Activated CD8-positive, alpha-beta T cell treated with anti-CD3 and anti-CD28 coated beads for 36 hours (primary cell): Measurements from ENCODE around the gene MIA. TPM values are rescaled to one million over a fixed set of nuclear protein-coding genes. Genes with fewer than 3 reads are reported as not detected.

Source experiments
- ATAC-seq: fragments of 200-7000 bp; cut with Tn5 transposase; one replicate; pipeline ENCODE4 v1.10.0; 2021; ENCODE audit warnings: mild to moderate bottlenecking, moderate library complexity
- CTCF ChIA-PET: fragments of 350-600 bp; sonication (Branson Sonifier 250); formaldehyde crosslinking; loops from one replicate; lab custom pipeline; 2021; ENCODE audit warnings: antibody characterized with exemption; lab: Charles Lee
- POLR2A ChIA-PET: fragments of 350-600 bp; sonication (Branson Sonifier 250); formaldehyde crosslinking; loops from one replicate; lab custom pipeline; 2021; ENCODE audit warnings: antibody characterized with exemption; lab: Charles Lee
- DNase-seq: peaks from one replicate; pipeline ENCODE4 v3.0.0-alpha.2; 2020
- H3K27ac Mint-ChIP-seq: one replicate; pipeline ENCODE4 v1.8.0; 2021; ENCODE audit warnings: mild to moderate bottlenecking, mixed read lengths
- H3K27me3 Mint-ChIP-seq: one replicate; pipeline ENCODE4 v1.8.0; 2021; ENCODE audit warnings: mixed read lengths
- H3K36me3 Mint-ChIP-seq: one replicate; pipeline ENCODE4 v1.8.0; 2021; ENCODE audit warnings: low read depth, mixed read lengths
- H3K4me1 Mint-ChIP-seq: one replicate; pipeline ENCODE4 v1.8.0; 2021; ENCODE audit warnings: low read depth, mixed read lengths
- H3K4me3 Mint-ChIP-seq: one replicate; pipeline ENCODE4 v1.8.0; 2021; ENCODE audit warnings: mild to moderate bottlenecking, moderate library complexity, mixed read lengths
- H3K9me3 Mint-ChIP-seq: one replicate; pipeline ENCODE4 v1.8.0; 2021; ENCODE audit warnings: mixed read lengths
- CTCF ChIP-seq: fragments of 200-600 bp; IDR thresholded peaks from one replicate; pipeline ENCODE4 v1.8.0; 2022; ENCODE audit warnings: antibody characterized with exemption, mild to moderate bottlenecking
- intact Hi-C: fragments of 100-400 bp; cut with micrococcal nuclease; formaldehyde crosslinking; loops from one replicate; pipeline ENCODE4 v1.10.0; 2022
- total RNA-seq, 2 experiments: library from RNA; stranded (reverse); gene quantifications; one replicate each; pipeline ENCODE4 v1.2.3, GENCODE V29; 2021

The MIA gene
- total RNA-seq, 2 experiments from 2014 or later = not detected

GRCh38 chr19:40747536-40747935 is 27.8 kb upstream of the MIA start:
- peaks cover 16% of the 10 kb centered on the region for H3K4me1 Mint-ChIP-seq
- ATAC-seq (no peak), DNase-seq (no peak)
- H3K27ac Mint-ChIP-seq = no peak overlapping the region
- CTCF ChIA-PET = interaction anchor here (1.6 to 2.0 kb wide), 4 partner anchors 60 to 113 kb away, joined by 5 to 7 read pairs (median 5); no protein-coding TSS in a partner anchor
- no peaks in the 10 kb centered on the region for H3K27me3 Mint-ChIP-seq
- H3K9me3 Mint-ChIP-seq = no peaks in the 10 kb centered on the region
- TF ChIP-seq CTCF = no peak
- peaks cover 21% of the 10 kb centered on the region for H3K36me3 Mint-ChIP-seq
- H3K4me3 Mint-ChIP-seq = no peak overlapping the region
- intact Hi-C loops = no loop called here
- POLR2A ChIA-PET = interaction anchor here (1.2 kb wide), 1 partner anchor 31 kb away, joined by 3 read pairs; the partner anchor contains the start of gene RAB4B

- no peaks in the 10 kb centered on the region for H3K9me3 Mint-ChIP-seq
- H3K36me3 Mint-ChIP-seq = peaks cover 39% of the 10 kb centered on the region
- no peak for TF ChIP-seq CTCF
- POLR2A ChIA-PET = interaction anchor here (0.6 to 2.4 kb wide), 10 partner anchors 8 to 534 kb away, joined by 3 to 14 read pairs (median 4); partner anchors contain the start of genes COQ8B, EGLN2, HNRNPUL1 and ITPKC
- H3K27me3 Mint-ChIP-seq = no peaks in the 10 kb centered on the region
- peak; percentile 100 for DNase-seq
- CTCF ChIA-PET = interaction anchor here (0.7 to 2.8 kb wide), 7 partner anchors 28 to 115 kb away, joined by 3 to 11 read pairs (median 4); partner anchors contain the start of gene RAB4B
- peak; percentile 90 for ATAC-seq
- peak within 1 kb of the TSS; percentile 94 for H3K4me3 Mint-ChIP-seq
- H3K4me1 Mint-ChIP-seq = peaks cover 27% of the 10 kb centered on the region
- intact Hi-C loops = loop anchor here (5.0 kb wide), 2 partner anchors 33 to 52 kb away; partner anchors contain the start of genes COQ8B and ITPKC
- peak within 1 kb of the TSS; percentile 99 for H3K27ac Mint-ChIP-seq
These were observed 25.1 kb upstream of the MIA start, which contains the start of gene ACTMAP for GRCh38 chr19:40750058-40750873. TSS of gene ACTMAP (minus strand) at chr19:40750477. CDS start at chr19:40749803, 674 bp downstream.

GRCh38 chr19:40750874-40751537 is 24.3 kb upstream of the MIA start, which contains the start of gene SNRPA:
TSS of gene SNRPA (plus strand) at chr19:40751203. CDS start at chr19:40751409, 206 bp downstream.
- POLR2A ChIA-PET = interaction anchor here (0.8 to 2.4 kb wide), 10 partner anchors 27 to 513 kb away, joined by 3 to 14 read pairs (median 4); partner anchors contain the start of genes COQ8B, EGLN2, HNRNPUL1 and ITPKC
- TF ChIP-seq CTCF = no peak
- peaks cover 46% of the 10 kb centered on the region for H3K36me3 Mint-ChIP-seq

GRCh38 chr19:40752257-40752781 is 23.0 kb upstream of the MIA start:
- no peak for TF ChIP-seq CTCF
- H3K4me1 Mint-ChIP-seq = peaks cover 47% of the 10 kb centered on the region
- ChIA-PET POLR2A (interaction anchor here (0.7 to 4.0 kb wide), 11 partner anchors 8 to 511 kb away, joined by 3 to 22 read pairs (median 6); partner anchors contain the start of genes COQ8B, EGLN2, ITPKC and MIA), CTCF (interaction anchor here (1.2 to 5.7 kb wide), 5 partner anchors 25 to 89 kb away, joined by 3 to 36 read pairs (median 4); partner anchors contain the start of genes EGLN2 and RAB4B)
- intact Hi-C loops = loop anchor here (5.0 kb wide), 2 partner anchors 35 to 50 kb away; partner anchors contain the start of genes COQ8B and ITPKC
- DNase-seq (peak; percentile 64), ATAC-seq (no peak)
- H3K4me3 Mint-ChIP-seq = peak overlapping the region; percentile 94
- H3K27me3 Mint-ChIP-seq = no peaks in the 10 kb centered on the region
- no peaks in the 10 kb centered on the region for H3K9me3 Mint-ChIP-seq
- H3K36me3 Mint-ChIP-seq = peaks cover 57% of the 10 kb centered on the region
- H3K27ac Mint-ChIP-seq = peak overlapping the region; percentile 99

More at GRCh38 chr19:40750874-40751537, 24.3 kb upstream of the MIA start, which contains the start of gene SNRPA:
- Mint-ChIP-seq H3K4me1 (peaks cover 35% of the 10 kb centered on the region), H3K27me3 (no peaks in the 10 kb centered on the region), H3K27ac (peak within 1 kb of the TSS; percentile 99), H3K9me3 (no peaks in the 10 kb centered on the region), H3K4me3 (peak within 1 kb of the TSS; percentile 94)
- intact Hi-C loops = loop anchor here (5.0 kb wide), 2 partner anchors 34 to 51 kb away; partner anchors contain the start of genes COQ8B and ITPKC
- peak; percentile 99 for DNase-seq
- CTCF ChIA-PET = interaction anchor here (0.7 to 5.7 kb wide), 7 partner anchors 27 to 116 kb away, joined by 3 to 36 read pairs (median 7); partner anchors contain the start of gene RAB4B
- peak; percentile 69 for ATAC-seq
